Neural crest cell (in vitro differentiated cells): ENCODE measurements around the gene WNT1. TPM values are rescaled to one million over a fixed set of nuclear protein-coding genes. Genes with fewer than 3 reads are reported as not detected.

Source experiments
- DNase-seq: peaks from one replicate; pipeline ENCODE4 v3.0.0; 2021; ENCODE audit warnings: low read depth, mixed read lengths, low spot score
- H3K27ac Mint-ChIP-seq: one replicate; pipeline ENCODE4 v1.8.0; 2021; ENCODE audit warnings: mild to moderate bottlenecking, mixed read lengths; ENCODE audit not compliant: unreplicated experiment
- H3K27me3 Mint-ChIP-seq: 2 replicates; pipeline ENCODE4 v1.8.0; 2021; ENCODE audit warnings: low read depth, mild to moderate bottlenecking, mixed read lengths
- H3K36me3 Mint-ChIP-seq: 2 replicates; pipeline ENCODE4 v1.8.0; 2021; ENCODE audit warnings: low read depth, mild to moderate bottlenecking, mixed read lengths
- H3K4me1 Mint-ChIP-seq: 2 replicates; pipeline ENCODE4 v1.8.0; 2021; ENCODE audit warnings: mixed read lengths
- H3K4me3 Mint-ChIP-seq: one replicate; pipeline ENCODE4 v1.8.0; 2021; ENCODE audit warnings: mild to moderate bottlenecking, mixed read lengths
- H3K9me3 Mint-ChIP-seq: 2 replicates; pipeline ENCODE4 v1.8.0; 2021; ENCODE audit warnings: mixed read lengths
- total RNA-seq: library from RNA; stranded (reverse); gene quantifications from 2 replicates; pipeline ENCODE4 v1.2.1, GENCODE V29; 2021
- TF ChIP-seq, protein P1 (sequence below): fragments of 200-600 bp; sonication (generic); conservative IDR thresholded peaks from 2 replicates; pipeline ENCODE4 v1.5.0; 2021; ENCODE audit warnings: antibody characterized with exemption, mild to moderate bottlenecking

The WNT1 gene
- total RNA-seq, 1 donor from 2014 or later: 2.1 TPM

DNA sequence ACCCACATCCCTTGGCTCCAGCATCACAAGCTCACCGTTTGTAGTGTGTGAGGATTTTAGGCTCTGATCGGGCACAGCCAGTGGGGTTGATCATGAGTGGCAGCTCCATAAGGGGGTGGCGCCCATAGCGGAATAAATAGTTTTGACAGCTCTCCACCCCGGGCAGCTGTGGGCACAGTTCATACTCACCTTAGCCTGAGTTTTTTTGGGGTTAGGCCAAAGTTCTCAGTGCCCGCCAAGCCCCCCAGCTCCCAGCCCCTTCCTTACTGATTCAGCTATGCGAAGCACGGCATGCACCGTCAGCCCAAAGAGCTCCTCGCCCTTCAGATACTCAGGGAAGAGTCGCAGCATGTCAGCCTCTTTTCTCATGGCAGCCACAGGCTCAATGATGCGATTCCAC is 46.4 kb downstream of the WNT1 start:
- TF ChIP-seq, protein P1, sequence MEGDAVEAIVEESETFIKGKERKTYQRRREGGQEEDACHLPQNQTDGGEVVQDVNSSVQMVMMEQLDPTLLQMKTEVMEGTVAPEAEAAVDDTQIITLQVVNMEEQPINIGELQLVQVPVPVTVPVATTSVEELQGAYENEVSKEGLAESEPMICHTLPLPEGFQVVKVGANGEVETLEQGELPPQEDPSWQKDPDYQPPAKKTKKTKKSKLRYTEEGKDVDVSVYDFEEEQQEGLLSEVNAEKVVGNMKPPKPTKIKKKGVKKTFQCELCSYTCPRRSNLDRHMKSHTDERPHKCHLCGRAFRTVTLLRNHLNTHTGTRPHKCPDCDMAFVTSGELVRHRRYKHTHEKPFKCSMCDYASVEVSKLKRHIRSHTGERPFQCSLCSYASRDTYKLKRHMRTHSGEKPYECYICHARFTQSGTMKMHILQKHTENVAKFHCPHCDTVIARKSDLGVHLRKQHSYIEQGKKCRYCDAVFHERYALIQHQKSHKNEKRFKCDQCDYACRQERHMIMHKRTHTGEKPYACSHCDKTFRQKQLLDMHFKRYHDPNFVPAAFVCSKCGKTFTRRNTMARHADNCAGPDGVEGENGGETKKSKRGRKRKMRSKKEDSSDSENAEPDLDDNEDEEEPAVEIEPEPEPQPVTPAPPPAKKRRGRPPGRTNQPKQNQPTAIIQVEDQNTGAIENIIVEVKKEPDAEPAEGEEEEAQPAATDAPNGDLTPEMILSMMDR: no peak
- Mint-ChIP-seq H3K9me3 (no peaks in the 10 kb centered on the region), H3K4me3 (no peak overlapping the region), H3K36me3 (peaks cover 2% of the 10 kb centered on the region), H3K4me1 (peaks cover 4% of the 10 kb centered on the region), H3K27me3 (no peaks in the 10 kb centered on the region), H3K27ac (no peak overlapping the region)
- no peak for DNase-seq

GRCh38 chr12:49025463-49025862 is 47.3 kb downstream of the WNT1 start:
- Mint-ChIP-seq H3K9me3 (no peaks in the 10 kb centered on the region), H3K27me3 (no peaks in the 10 kb centered on the region), H3K4me1 (no peaks in the 10 kb centered on the region), H3K4me3 (no peak overlapping the region), H3K27ac (no peak overlapping the region), H3K36me3 (peaks cover 6% of the 10 kb centered on the region)
- TF ChIP-seq, protein P1: no peak
- no peak for DNase-seq

- H3K36me3 Mint-ChIP-seq: peaks cover 6% of the 10 kb centered on the region
- DNase-seq: no peak
- peak overlapping the region; percentile 23 for H3K4me3 Mint-ChIP-seq
- no peaks in the 10 kb centered on the region for H3K4me1 Mint-ChIP-seq
- no peak overlapping the region for H3K27ac Mint-ChIP-seq
- TF ChIP-seq, protein P1: no peak
- H3K9me3 Mint-ChIP-seq: no peaks in the 10 kb centered on the region
- H3K27me3 Mint-ChIP-seq: no peaks in the 10 kb centered on the region
Observed at GRCh38 chr12:49026101-49026500, 48.0 kb downstream of the WNT1 start.

DNA sequence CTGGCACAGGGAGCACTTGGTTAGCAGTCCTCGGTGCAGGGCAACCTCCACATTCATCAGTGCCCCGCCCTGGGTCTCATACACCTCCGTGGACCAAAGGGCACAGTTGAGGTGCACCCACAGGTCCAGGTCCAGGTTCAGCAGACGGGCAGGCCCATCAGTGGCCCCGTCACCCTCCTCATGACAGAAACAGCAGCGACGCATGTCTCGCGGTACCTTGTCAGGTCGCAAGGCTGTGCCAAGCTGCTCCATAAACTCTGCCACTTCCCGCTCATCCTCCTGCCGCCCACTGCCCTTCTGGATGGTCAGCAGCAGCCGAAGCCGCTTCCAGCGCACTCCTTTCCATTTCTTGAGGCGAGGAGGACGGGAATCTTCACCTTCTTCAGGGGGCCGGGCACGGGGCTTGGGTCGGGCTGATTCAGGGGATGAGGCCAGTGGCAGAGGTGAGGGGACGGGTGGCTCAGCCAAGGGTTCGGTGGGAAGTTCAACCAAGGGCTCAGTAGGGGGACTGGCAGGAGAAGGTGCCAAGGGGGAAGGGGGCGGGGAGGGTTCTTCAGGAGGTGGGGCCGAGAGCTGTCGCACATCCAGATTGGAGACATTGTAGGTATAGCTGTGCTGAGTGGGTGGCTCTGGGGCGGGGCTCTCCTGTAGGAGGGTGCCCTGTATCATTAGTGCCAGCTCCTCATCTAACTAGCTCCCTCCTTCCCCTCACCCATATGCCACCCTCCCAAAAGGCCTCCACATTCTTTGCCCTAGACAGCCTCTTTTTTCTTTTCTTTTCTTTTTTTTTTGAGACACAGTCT is 48.8 kb downstream of the WNT1 start:
- H3K9me3 Mint-ChIP-seq: no peaks in the 10 kb centered on the region
- TF ChIP-seq, protein P1: no peak
- peaks cover 6% of the 10 kb centered on the region for H3K36me3 Mint-ChIP-seq
- no peaks in the 10 kb centered on the region for H3K4me1 Mint-ChIP-seq
- no peak for DNase-seq
- no peak overlapping the region for H3K4me3 Mint-ChIP-seq
- no peaks in the 10 kb centered on the region for H3K27me3 Mint-ChIP-seq
- H3K27ac Mint-ChIP-seq: peak overlapping the region; percentile 50

DNA sequence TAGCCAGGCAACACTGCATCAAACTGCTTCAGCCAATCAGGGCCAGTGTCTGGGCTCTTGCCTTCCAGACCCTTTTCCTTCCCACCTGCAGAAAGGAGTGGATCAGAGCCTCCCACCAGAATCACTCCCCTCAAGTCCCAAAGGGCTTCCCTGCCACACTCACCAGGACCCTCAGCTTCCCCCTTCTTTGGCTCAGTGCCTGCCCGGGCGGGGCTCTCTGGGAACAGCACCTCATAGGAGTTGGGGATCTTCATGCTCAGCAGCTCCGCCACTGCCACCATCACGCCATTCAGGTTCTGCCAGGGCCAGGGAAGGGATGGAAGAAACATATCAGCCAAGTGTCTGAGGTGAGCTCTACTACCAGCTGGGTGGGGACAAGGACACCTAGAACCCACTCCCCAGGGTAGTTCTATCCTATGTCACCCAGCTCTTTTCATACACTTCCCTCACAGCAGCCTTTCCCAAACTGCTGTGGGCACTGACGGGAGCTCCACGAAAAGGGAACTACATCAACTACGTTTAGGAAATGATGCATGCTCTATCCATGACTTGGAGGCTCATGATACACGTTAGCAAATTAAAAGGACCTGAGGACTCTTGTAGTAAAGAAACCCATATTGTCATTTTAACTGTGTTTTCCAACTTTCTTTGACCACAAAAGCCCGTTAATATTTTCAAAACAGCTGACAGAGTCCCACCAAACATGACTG is 49.9 kb downstream of the WNT1 start:
- TF ChIP-seq, protein P1: no peak
- no peaks in the 10 kb centered on the region for H3K27me3 Mint-ChIP-seq
- H3K4me3 Mint-ChIP-seq: peak overlapping the region; percentile 38
- H3K36me3 Mint-ChIP-seq: peaks cover 6% of the 10 kb centered on the region
- no peaks in the 10 kb centered on the region for H3K4me1 Mint-ChIP-seq
- H3K27ac Mint-ChIP-seq: no peak overlapping the region
- H3K9me3 Mint-ChIP-seq: no peaks in the 10 kb centered on the region
- no peak for DNase-seq
